Breast epithelium (tissue), 3 donors: ENCODE data around the gene SH3BP1.
"Not testable (repeated sequence)": the region's sequence is repeated elsewhere in the genome, so short reads cannot be mapped to it uniquely, and the experiment has no call there.

Experiments
- POLR2AphosphoS5 ChIP-seq, 3 donors: sonication (generic); formaldehyde crosslinking; IDR thresholded peaks; one replicate each; pipeline ENCODE4 v1.6.1; 2017; ENCODE audit warnings: antibody characterized with exemption in 3 of 3
- TF ChIP-seq, protein P1 (sequence below), 3 donors: fragments of 450-650 bp; IDR thresholded peaks; one replicate each; pipeline ENCODE4 v1.5.1; 2016 to 2017; ENCODE audit warnings: antibody characterized with exemption in 3 of 3, mild to moderate bottlenecking in 3 of 3, moderate library complexity in 3 of 3

GRCh38 chr22:37696260-37696656, 56.8 kb downstream of the SH3BP1 start:
- TF ChIP-seq, protein P1, sequence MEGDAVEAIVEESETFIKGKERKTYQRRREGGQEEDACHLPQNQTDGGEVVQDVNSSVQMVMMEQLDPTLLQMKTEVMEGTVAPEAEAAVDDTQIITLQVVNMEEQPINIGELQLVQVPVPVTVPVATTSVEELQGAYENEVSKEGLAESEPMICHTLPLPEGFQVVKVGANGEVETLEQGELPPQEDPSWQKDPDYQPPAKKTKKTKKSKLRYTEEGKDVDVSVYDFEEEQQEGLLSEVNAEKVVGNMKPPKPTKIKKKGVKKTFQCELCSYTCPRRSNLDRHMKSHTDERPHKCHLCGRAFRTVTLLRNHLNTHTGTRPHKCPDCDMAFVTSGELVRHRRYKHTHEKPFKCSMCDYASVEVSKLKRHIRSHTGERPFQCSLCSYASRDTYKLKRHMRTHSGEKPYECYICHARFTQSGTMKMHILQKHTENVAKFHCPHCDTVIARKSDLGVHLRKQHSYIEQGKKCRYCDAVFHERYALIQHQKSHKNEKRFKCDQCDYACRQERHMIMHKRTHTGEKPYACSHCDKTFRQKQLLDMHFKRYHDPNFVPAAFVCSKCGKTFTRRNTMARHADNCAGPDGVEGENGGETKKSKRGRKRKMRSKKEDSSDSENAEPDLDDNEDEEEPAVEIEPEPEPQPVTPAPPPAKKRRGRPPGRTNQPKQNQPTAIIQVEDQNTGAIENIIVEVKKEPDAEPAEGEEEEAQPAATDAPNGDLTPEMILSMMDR (IDR thresholded peaks at IDR 0.05), result not testable (repeated sequence)
- not testable (repeated sequence) for TF ChIP-seq POLR2AphosphoS5 (IDR thresholded peaks at IDR 0.05)
